K562 (cell line): ENCODE measurements around the gene PRKAR1B. TPM values are rescaled to one million over a fixed set of nuclear protein-coding genes. Genes with fewer than 3 reads are reported as not detected.

ENCODE experiments used
- ADNP ChIP-seq: fragments of 200-800 bp; sonication (Bioruptor generic); IDR thresholded peaks from 2 replicates; pipeline ENCODE4 v1.6.1; 2016; ENCODE audit warnings: missing genetic modification characterization, missing compliant biosample characterization
- DPF2 ChIP-seq: fragments of 450-650 bp; IDR thresholded peaks from 2 replicates; pipeline ENCODE4 v1.6.1; 2016
- FOXK1 ChIP-seq: sonication (generic); formaldehyde crosslinking; IDR thresholded peaks from 2 replicates; pipeline ENCODE4 v1.8.0; 2022; ENCODE audit warnings: missing genetic modification reagents, mild to moderate bottlenecking, borderline replicate concordance
- HBP1 ChIP-seq: fragments of 450-650 bp; formaldehyde crosslinking; IDR thresholded peaks from 2 replicates; pipeline ENCODE4 v1.4.0; 2022; ENCODE audit warnings: missing genetic modification characterization
- HCFC1 ChIP-seq: IDR thresholded peaks from 2 replicates; pipeline ENCODE4 v1.6.1; 2012; ENCODE audit warnings: low read depth, low read length, improper control_type of control experiment
- HLTF ChIP-seq: fragments of 450-650 bp; IDR thresholded peaks from 2 replicates; pipeline ENCODE4 v1.6.1; 2016
- JUND ChIP-seq, 2 experiments: IDR thresholded peaks; 2 replicates in 1 of 2; 3 replicates in 1 of 2; pipeline ENCODE4 v1.6.1; 2011; ENCODE audit warnings: borderline replicate concordance in 2 of 2, low read depth in 2 of 2, low read length in 2 of 2, improper control_type of control experiment in 1 of 2, missing biosample characterization in 1 of 2, missing genetic modification characterization in 1 of 2, missing genetic modification reagents in 1 of 2
- MXD1 ChIP-seq: fragments of 250-450 bp; sonication (Bioruptor Pico); IDR thresholded peaks from 2 replicates; pipeline ENCODE4 v1.8.0; 2021; ENCODE audit warnings: borderline replicate concordance, mild to moderate bottlenecking, moderate library complexity; ENCODE audit not compliant: poor library complexity, severe bottlenecking
- NELFE ChIP-seq: IDR thresholded peaks from 2 replicates; pipeline ENCODE4 v1.6.1; 2011; ENCODE audit warnings: mild to moderate bottlenecking; ENCODE audit not compliant: insufficient read depth, insufficient read length
- PHF8 ChIP-seq: fragments of 200-600 bp; sonication (generic); IDR thresholded peaks from 2 replicates; pipeline ENCODE4 v1.6.1; 2012; ENCODE audit warnings: mixed run types, mild to moderate bottlenecking, inconsistent platforms, low read length, moderate library complexity, borderline replicate concordance
- PTBP1 ChIP-seq: fragments of 200-400 bp; formaldehyde crosslinking; IDR thresholded peaks from 2 replicates; pipeline ENCODE4 v1.6.1; 2017; ENCODE audit warnings: low read depth, low read length
- RCOR1 ChIP-seq, 2 experiments: IDR thresholded peaks; 2 replicates each; pipeline ENCODE4 v1.6.1; 2012; ENCODE audit warnings: low read depth in 2 of 2, low read length in 2 of 2, borderline replicate concordance in 1 of 2, improper control_type of control experiment in 1 of 2
- RNF2 ChIP-seq: sonication (generic); IDR thresholded peaks from 2 replicates; pipeline ENCODE4 v1.6.1; 2016
- SMAD2 ChIP-seq: fragments of 150-350 bp; IDR thresholded peaks from 2 replicates; pipeline ENCODE4 v1.6.1; 2014; ENCODE audit warnings: low read depth, mild to moderate bottlenecking, low read length
- SMARCA4 ChIP-seq: fragments of 450-650 bp; IDR thresholded peaks from 2 replicates; pipeline ENCODE4 v1.6.1; 2016
- ZBTB11 ChIP-seq, 3 experiments: fragments of 200-800 bp in 1 of 3; fragments of 250-450 bp in 1 of 3; fragments of 450-650 bp in 1 of 3; sonication (Bioruptor Pico) in 1 of 3; sonication (Bioruptor generic) in 1 of 3; formaldehyde crosslinking in 1 of 3; IDR thresholded peaks; 2 replicates each; pipeline versions ENCODE4 v1.6.1 to v1.8.0; 2016 to 2022; ENCODE audit warnings: mild to moderate bottlenecking in 2 of 3, missing genetic modification characterization in 2 of 3, missing compliant biosample characterization in 1 of 3, moderate library complexity in 1 of 3
- ZNF143 ChIP-seq: sonication (generic); formaldehyde crosslinking; IDR thresholded peaks from 2 replicates; pipeline ENCODE4 v1.9.0; 2022; ENCODE audit warnings: mild to moderate bottlenecking, missing genetic modification reagents
- polyA plus RNA-seq, 8 experiments: library from polyadenylated mRNA; depleted of rRNA in 4 of 8; stranded (reverse) in 5 of 8; unstranded in 3 of 8; fragments of >200 nt; fragmentation: Nextera tagmentation in 2 of 8; fragmentation: Illumina TruSeq in 1 of 8; extraction: Ambion mirVana in 2 of 8; extraction: Trizol in 1 of 8; gene quantifications; 2 replicates each; pipeline versions ENCODE4 v1.2.1 to v1.2.3, GENCODE V29; 2011 to 2014; ENCODE audit warnings: inconsistent platforms in 1 of 8, missing spikeins in 1 of 8
- total RNA-seq, 7 experiments: library from RNA; depleted of rRNA in 6 of 7; stranded (reverse); fragments of >200 nt in 6 of 7; fragmentation: Illumina TruSeq in 2 of 7; extraction: Trizol in 2 of 7; gene quantifications; 2 replicates each; pipeline versions ENCODE4 v1.2.1 to v1.2.3, GENCODE V29; 2011 to 2021; ENCODE audit warnings: low replicate concordance in 1 of 7
- TF ChIP-seq, protein P1 (sequence below): fragments of 250-450 bp; sonication (Bioruptor Pico); IDR thresholded peaks from 2 replicates; pipeline ENCODE4 v1.4.0; 2020; ENCODE audit warnings: mild to moderate bottlenecking
- TF ChIP-seq, protein P2 (sequence below): sonication (generic); formaldehyde crosslinking; IDR thresholded peaks from 2 replicates; pipeline ENCODE4 v1.9.0; 2022; ENCODE audit warnings: mild to moderate bottlenecking, missing genetic modification reagents
- TF ChIP-seq, protein P3 (sequence below): fragments of 250-450 bp; sonication (Bioruptor Pico); IDR thresholded peaks from 2 replicates; pipeline ENCODE4 v1.8.0; 2022; ENCODE audit warnings: moderate library complexity, mild to moderate bottlenecking, inconsistent platforms

Gene PRKAR1B
- total and polyA plus RNA-seq, 9 of the 15 experiments (the other 6 are each of a cell fraction or from before 2014, with no cell fraction given) = 0.99 to 30.5 (median 12.7) TPM

GRCh38 chr7:595621-596010, 131.5 kb downstream of the PRKAR1B start (continued):
- TF ChIP-seq HCFC1 (no peak), PHF8 (no peak), HBP1 (no peak), SMARCA4 (no peak), RNF2 (no peak), ZNF143 (CRISPR knock-in tag) (no peak), ZBTB11 (CRISPR knock-in tag; IDR thresholded peaks at IDR 0.05) (no peak), DPF2 (no peak), RCOR1 (IDR thresholded peaks at IDR 0.05; ENCODE audit: borderline replicate concordance in 1 of 2, low read depth in 2 of 2, low read length in 2 of 2) (peak in 1 of 2 experiments; percentile 57; a peak in 1 of 4 replicates), FOXK1 (CRISPR knock-in tag) (no peak), HLTF (peak; percentile 93), MXD1 (CRISPR knock-in tag) (no peak), NELFE (no peak), JUND (IDR thresholded peaks at IDR 0.05; ENCODE audit: borderline replicate concordance, low read depth, low read length) (no peak), JUND (tag; IDR thresholded peaks at IDR 0.05; ENCODE audit: borderline replicate concordance, low read depth, low read length) (no peak), PTBP1 (0 out of 2 replicates have a peak, but pooled peaks have one; percentile 54), ADNP (tag) (peak; percentile 62), SMAD2 (no peak)
- TF ChIP-seq, protein P1, sequence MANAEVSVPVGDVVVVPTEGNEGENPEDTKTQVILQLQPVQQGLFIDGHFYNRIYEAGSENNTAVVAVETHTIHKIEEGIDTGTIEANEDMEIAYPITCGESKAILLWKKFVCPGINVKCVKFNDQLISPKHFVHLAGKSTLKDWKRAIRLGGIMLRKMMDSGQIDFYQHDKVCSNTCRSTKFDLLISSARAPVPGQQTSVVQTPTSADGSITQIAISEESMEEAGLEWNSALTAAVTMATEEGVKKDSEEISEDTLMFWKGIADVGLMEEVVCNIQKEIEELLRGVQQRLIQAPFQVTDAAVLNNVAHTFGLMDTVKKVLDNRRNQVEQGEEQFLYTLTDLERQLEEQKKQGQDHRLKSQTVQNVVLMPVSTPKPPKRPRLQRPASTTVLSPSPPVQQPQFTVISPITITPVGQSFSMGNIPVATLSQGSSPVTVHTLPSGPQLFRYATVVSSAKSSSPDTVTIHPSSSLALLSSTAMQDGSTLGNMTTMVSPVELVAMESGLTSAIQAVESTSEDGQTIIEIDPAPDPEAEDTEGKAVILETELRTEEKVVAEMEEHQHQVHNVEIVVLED (CRISPR knock-in tag) = no peak
- TF ChIP-seq, protein P2, sequence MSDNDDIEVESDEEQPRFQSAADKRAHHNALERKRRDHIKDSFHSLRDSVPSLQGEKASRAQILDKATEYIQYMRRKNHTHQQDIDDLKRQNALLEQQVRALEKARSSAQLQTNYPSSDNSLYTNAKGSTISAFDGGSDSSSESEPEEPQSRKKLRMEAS (CRISPR knock-in tag) = no peak
- TF ChIP-seq, protein P3, sequence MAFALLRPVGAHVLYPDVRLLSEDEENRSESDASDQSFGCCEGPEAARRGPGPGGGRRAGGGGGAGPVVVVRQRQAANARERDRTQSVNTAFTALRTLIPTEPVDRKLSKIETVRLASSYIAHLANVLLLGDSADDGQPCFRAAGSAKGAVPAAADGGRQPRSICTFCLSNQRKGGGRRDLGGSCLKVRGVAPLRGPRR = no peak
